GM23338 (cell line): ENCODE data around the gene NEK8.

Experiments used
- CREB1 ChIP-seq: fragments of 250-450 bp; sonication (Bioruptor Pico); IDR thresholded peaks from 2 replicates; pipeline ENCODE4 v1.5.0; 2020; ENCODE audit warnings: low read depth, mild to moderate bottlenecking, moderate library complexity
- ETS1 ChIP-seq: IDR thresholded peaks from 2 replicates; pipeline ENCODE4 v1.6.1; 2016; ENCODE audit warnings: antibody characterized with exemption
- EZH2 ChIP-seq: fragments of 200-600 bp; sonication (generic); IDR thresholded peaks from one replicate; pipeline ENCODE4 v1.8.0; 2017; ENCODE audit warnings: antibody characterized with exemption, mild to moderate bottlenecking, low read depth; ENCODE audit not compliant: unreplicated experiment
- EZH2phosphoT487 ChIP-seq: fragments of 200-600 bp; sonication (generic); IDR thresholded peaks from one replicate; pipeline ENCODE4 v1.8.1; 2018; ENCODE audit warnings: antibody characterized with exemption; ENCODE audit not compliant: unreplicated experiment
- JUNB ChIP-seq: IDR thresholded peaks from one replicate; pipeline ENCODE4 v1.6.1; 2016; ENCODE audit warnings: antibody characterized with exemption; ENCODE audit not compliant: unreplicated experiment
- NANOG ChIP-seq: IDR thresholded peaks from 2 replicates; pipeline ENCODE4 v1.6.1; 2016; ENCODE audit warnings: antibody characterized with exemption, borderline replicate concordance
- POLR2AphosphoS5 ChIP-seq: IDR thresholded peaks from 2 replicates; pipeline ENCODE4 v1.6.1; 2016; ENCODE audit warnings: antibody characterized with exemption, low read depth
- REST ChIP-seq: IDR thresholded peaks from one replicate; pipeline ENCODE4 v1.6.1; 2018; ENCODE audit warnings: antibody characterized with exemption; ENCODE audit not compliant: unreplicated experiment
- STAT1 ChIP-seq: IDR thresholded peaks from one replicate; pipeline ENCODE4 v1.6.1; 2016; ENCODE audit warnings: antibody characterized with exemption; ENCODE audit not compliant: unreplicated experiment
- ZNF114 ChIP-seq: fragments of 250-450 bp; sonication (Bioruptor Pico); IDR thresholded peaks from 2 replicates; pipeline ENCODE4 v1.5.0; 2020; ENCODE audit warnings: mild to moderate bottlenecking, moderate library complexity
- ZNF331 ChIP-seq: fragments of 250-450 bp; sonication (Bioruptor Pico); IDR thresholded peaks from 2 replicates; pipeline ENCODE4 v1.5.0; 2020; ENCODE audit warnings: low read depth, mild to moderate bottlenecking, moderate library complexity
- ZNF462 ChIP-seq: fragments of 250-450 bp; sonication (Bioruptor Pico); IDR thresholded peaks from 2 replicates; pipeline ENCODE4 v1.5.0; 2020; ENCODE audit warnings: mild to moderate bottlenecking, moderate library complexity
- TF ChIP-seq, protein P1 (sequence below), 2 experiments: fragments of 200-600 bp in 1 of 2; sonication (generic) in 1 of 2; conservative IDR thresholded peaks; 2 replicates each; pipeline versions ENCODE4 v1.5.1 to v1.6.1; 2016 to 2017; ENCODE audit warnings: antibody characterized with exemption in 2 of 2, low read depth in 2 of 2, mild to moderate bottlenecking in 2 of 2, moderate library complexity in 1 of 2

GRCh38 chr17:28755486-28755885 is 26.9 kb downstream of the NEK8 start:
- TF ChIP-seq, protein P1, sequence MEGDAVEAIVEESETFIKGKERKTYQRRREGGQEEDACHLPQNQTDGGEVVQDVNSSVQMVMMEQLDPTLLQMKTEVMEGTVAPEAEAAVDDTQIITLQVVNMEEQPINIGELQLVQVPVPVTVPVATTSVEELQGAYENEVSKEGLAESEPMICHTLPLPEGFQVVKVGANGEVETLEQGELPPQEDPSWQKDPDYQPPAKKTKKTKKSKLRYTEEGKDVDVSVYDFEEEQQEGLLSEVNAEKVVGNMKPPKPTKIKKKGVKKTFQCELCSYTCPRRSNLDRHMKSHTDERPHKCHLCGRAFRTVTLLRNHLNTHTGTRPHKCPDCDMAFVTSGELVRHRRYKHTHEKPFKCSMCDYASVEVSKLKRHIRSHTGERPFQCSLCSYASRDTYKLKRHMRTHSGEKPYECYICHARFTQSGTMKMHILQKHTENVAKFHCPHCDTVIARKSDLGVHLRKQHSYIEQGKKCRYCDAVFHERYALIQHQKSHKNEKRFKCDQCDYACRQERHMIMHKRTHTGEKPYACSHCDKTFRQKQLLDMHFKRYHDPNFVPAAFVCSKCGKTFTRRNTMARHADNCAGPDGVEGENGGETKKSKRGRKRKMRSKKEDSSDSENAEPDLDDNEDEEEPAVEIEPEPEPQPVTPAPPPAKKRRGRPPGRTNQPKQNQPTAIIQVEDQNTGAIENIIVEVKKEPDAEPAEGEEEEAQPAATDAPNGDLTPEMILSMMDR (conservative IDR thresholded peaks at IDR 0.05; ENCODE audit: low read depth in 2 of 2): no peak
- TF ChIP-seq REST (no peak), ZNF114 (no peak), EZH2 (no peak), EZH2phosphoT487 (no peak), POLR2AphosphoS5 (no peak), CREB1 (CRISPR knock-in tag) (no peak), ETS1 (no peak), ZNF462 (CRISPR knock-in tag) (no peak), JUNB (no peak), NANOG (no peak), STAT1 (no peak), ZNF331 (CRISPR knock-in tag) (no peak)
